IPS DF 4.7 (cell line): ENCODE data around the gene SATL1.
"Not testable (repeated sequence)": the region's sequence is repeated elsewhere in the genome, so short reads cannot be mapped to it uniquely, and the experiment has no call there.

ENCODE experiments used
- DNase-seq: peaks from one replicate; pipeline ENCODE4 v3.0.0-alpha.2; 2013; ENCODE audit warnings: low spot score; ENCODE audit errors: extremely low read depth

The SATL1 gene

GRCh38 chrX:85243761-85244449, at the start of gene SATL1, which contains the start of gene ZNF711:
Gene SATL1, minus strand, starts transcription at chrX:85243779. Its CDS starts 134,811 bp downstream, at chrX:85108968.
Gene ZNF711, plus strand, starts transcription at chrX:85243991. Its CDS starts 3,582 bp downstream, at chrX:85247573.
- peak; percentile 28 for DNase-seq

GRCh38 chrX:85288992-85289723, 45.6 kb upstream of the SATL1 start:
- DNase-seq: no peak

- not testable (repeated sequence) for DNase-seq
These were observed 41.7 kb upstream of the SATL1 start for GRCh38 chrX:85285286-85285685.

- DNase-seq: no peak
These were observed 1.1 kb upstream of the SATL1 start for GRCh38 chrX:85244450-85245211.

- no peak for DNase-seq
These were observed 424 bp downstream of the SATL1 start for GRCh38 chrX:85243155-85243554.

GRCh38 chrX:85223359-85223758, 20.2 kb downstream of the SATL1 start:
- DNase-seq: no peak

GRCh38 chrX:85221361-85221760, 22.2 kb downstream of the SATL1 start:
- no peak for DNase-seq

GRCh38 chrX:85215946-85216345, 27.6 kb downstream of the SATL1 start:
- no peak for DNase-seq

GRCh38 chrX:85213792-85214530, 29.6 kb downstream of the SATL1 start:
- DNase-seq: no peak

GRCh38 chrX:85203461-85203970, 40.1 kb downstream of the SATL1 start:
- DNase-seq: no peak

- DNase-seq: no peak
These were observed 47.3 kb downstream of the SATL1 start for GRCh38 chrX:85196319-85196718.

GRCh38 chrX:85159644-85160043, 83.9 kb downstream of the SATL1 start:
- no peak for DNase-seq

GRCh38 chrX:85140964-85141363, 102.6 kb downstream of the SATL1 start:
- no peak for DNase-seq

GRCh38 chrX:85139422-85139821, 104.2 kb downstream of the SATL1 start:
- DNase-seq: no peak

- DNase-seq: no peak
These were observed 107.2 kb downstream of the SATL1 start for GRCh38 chrX:85136409-85136808.

GRCh38 chrX:85115252-85115651, 128.3 kb downstream of the SATL1 start:
- DNase-seq: no peak

- no peak for DNase-seq
These were observed 128.8 kb downstream of the SATL1 start for GRCh38 chrX:85114776-85115175.

- DNase-seq: no peak
These were observed 129.4 kb downstream of the SATL1 start for GRCh38 chrX:85114171-85114570.

- no peak for DNase-seq
These were observed 129.8 kb downstream of the SATL1 start for GRCh38 chrX:85113746-85114145.

GRCh38 chrX:85112293-85112692, 131.3 kb downstream of the SATL1 start:
- no peak for DNase-seq

GRCh38 chrX:85111347-85111746, 132.2 kb downstream of the SATL1 start:
- no peak for DNase-seq
